HG02763 (cell line): ENCODE measurements around the gene WIPF1.

Experiments used
- ATAC-seq: cut with Tn5 transposase; IDR thresholded peaks from one replicate; pipeline ENCODE4 v1.9.1; 2021; ENCODE audit warnings: mild to moderate bottlenecking, moderate library complexity; ENCODE audit not compliant: unreplicated experiment

WIPF1 gene

GRCh38 chr2:174546519-174547506 is 50.8 kb downstream of the WIPF1 start:
- ATAC-seq: no peak

GRCh38 chr2:174545240-174545639 is 52.4 kb downstream of the WIPF1 start:
- no peak for ATAC-seq

GRCh38 chr2:174544802-174545201 is 52.8 kb downstream of the WIPF1 start:
- ATAC-seq: no peak

- ATAC-seq: no peak
Measured at GRCh38 chr2:174544156-174544555, 53.4 kb downstream of the WIPF1 start.

GRCh38 chr2:174540893-174541292 is 56.7 kb downstream of the WIPF1 start:
- no peak for ATAC-seq

DNA sequence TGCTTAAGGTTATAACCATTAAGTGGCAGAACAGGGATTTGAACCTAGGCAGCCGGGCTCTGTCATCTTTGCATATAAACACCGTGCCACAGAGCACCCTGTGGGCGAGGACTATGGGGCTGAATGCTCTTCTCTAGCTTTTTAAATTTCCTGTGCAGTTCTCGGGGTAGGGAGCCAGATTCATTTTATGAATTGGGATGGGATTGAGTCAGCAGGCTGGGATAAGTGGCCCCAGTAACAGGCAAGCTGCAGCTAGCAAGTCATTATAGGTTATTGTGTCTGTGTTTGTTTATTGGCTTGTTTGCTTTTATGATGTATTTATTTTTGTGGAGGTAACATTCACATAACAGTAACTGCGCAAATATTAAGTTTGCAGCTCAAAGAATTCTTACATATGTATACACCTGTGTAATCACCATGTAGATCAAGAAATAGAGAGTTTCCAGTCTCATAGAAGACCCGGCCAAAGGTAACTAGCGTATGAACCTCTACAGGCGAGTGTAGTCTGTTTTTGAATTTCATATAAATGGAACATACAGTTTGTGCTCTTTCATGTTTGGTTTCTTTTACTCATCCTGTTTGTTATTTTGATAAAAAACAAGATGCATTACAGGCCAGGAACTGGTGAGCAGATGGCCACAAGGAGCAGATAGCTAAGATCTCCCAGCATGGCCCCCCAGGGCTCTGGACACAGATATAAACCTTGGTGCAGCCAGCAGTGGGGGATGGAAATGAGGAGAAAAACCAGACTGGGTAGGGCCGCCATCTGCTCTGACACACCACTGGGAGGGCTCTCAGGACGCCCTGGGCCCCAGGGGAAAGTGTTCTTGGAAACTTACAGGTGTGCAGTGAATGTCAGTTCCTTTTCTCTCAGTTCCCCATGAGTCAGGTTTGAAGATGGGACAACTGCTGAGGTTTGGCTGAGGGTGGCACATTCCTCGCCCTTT is 61.6 kb downstream of the WIPF1 start:
- no peak for ATAC-seq

DNA sequence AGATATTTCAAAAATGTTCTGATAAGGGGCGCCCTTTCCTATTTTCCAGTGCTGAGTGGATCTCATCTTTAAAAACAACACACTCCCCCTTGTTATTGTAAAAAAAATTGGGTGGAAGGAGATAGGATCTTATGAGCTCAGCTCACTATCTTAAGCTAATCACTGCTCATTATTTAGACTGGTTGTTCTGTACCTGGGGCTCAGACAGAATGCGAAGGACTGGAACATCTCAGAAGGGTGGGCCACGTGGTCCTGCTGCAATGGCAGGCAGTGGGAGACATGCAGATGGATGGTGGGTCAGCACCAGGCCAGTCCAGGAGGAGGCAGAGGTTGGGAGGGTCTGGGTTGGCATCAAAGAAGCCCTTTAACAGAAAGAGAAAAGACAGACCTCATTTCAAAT is 62.5 kb downstream of the WIPF1 start:
- ATAC-seq: no peak

DNA sequence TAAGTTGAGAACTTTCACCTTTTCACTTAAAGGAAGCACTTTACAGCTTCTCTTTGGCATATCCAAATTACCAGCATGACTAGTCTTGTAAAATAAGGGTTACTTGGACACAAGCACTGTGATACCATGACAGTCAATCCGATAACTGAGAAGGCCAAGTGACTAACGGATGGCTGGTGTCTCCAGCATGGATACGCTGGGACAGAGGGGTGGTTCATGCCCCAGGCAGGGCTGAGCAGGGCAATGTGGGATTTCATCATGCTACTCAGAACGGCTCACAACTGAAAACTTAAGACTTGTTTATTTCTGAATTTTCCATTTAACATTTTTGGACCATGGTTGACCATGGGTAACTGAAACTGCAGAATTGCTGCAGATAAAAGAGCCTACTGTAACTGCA is 67.7 kb downstream of the WIPF1 start:
- ATAC-seq: no peak

- no peak for ATAC-seq
Measured at GRCh38 chr2:174527959-174528358, 69.6 kb downstream of the WIPF1 start.

GRCh38 chr2:174527101-174527721 is 70.4 kb downstream of the WIPF1 start:
- ATAC-seq: no peak

DNA sequence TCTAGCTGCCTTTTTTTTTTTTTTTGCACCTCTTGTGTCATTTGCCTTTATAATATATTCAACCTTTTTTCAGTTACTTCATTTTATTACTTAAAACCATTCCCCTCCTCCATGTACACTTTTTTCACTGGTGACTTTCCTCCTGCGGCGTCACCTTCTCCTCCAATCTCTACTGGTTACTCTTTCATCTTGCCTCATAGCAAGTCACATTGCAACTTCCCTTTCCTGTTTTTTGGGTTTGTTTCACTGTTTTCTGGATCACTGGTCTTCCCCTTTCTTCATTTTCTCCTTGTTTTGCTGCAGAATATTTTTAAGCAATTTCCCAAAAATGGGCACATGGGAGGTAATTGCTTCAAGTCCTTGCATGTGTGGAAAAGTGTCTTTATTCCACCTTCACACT is 73.1 kb downstream of the WIPF1 start:
- ATAC-seq: no peak

DNA sequence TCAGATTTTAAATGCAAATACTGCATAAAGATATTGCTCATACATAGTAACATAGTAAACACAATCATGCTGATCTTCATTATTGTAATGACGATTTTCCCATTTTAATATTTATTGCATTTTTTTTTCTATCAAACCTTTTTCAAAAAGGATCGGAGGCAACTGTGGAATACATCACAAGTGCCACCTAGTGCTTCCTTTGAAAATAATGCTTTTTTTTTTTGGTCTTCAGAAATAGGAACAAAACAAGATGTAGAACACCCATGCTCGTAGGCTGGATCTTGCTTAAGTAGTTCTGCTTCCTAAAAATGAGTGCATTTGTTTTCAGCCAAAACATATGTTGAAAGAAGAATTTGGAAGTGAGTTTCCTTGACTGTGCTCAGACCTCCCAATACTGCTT is 75.1 kb downstream of the WIPF1 start:
- ATAC-seq: no peak

- ATAC-seq: no peak
Measured at GRCh38 chr2:174518395-174518794, 79.2 kb downstream of the WIPF1 start.

DNA sequence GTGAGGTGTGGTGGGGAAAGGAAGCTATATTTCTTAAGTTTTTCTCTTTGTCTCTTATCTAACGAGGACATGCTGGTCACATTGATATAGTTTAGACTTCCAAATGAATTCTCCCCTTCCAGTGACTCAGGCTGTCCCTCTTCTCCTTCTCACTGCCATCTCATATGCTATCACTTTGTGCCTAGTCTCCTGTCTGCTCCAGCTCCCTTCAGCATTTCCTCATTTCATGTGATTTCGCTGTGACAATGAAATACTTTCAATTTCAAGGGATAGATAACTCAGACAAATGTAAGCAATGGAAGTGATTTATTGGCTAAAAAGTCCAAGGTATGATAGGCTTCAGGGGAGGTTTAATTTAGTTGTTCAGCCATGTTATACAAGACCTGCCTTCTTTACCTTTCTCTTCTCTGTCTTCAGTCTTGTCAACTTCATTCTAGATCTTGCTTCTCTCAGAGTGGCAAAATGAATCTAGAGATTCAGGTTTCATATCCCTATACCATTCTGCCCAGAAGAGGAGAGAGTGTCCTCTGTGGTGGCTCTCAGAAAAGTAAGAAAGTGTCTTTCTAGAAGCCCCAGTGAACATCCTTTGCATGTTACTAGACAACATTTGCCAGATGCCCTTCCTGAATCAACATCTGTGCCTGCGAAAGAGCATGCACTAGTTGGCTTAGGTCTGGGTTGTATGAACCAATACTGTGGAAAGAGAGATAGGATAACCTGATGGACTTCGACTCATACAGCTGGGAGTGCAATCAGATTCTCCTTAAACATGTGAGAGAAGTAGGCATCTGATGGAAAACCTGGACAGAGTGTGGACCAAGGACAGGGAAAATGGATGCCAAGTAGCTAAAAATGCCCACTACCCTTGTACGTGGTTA is 80.9 kb downstream of the WIPF1 start:
- no peak for ATAC-seq

DNA sequence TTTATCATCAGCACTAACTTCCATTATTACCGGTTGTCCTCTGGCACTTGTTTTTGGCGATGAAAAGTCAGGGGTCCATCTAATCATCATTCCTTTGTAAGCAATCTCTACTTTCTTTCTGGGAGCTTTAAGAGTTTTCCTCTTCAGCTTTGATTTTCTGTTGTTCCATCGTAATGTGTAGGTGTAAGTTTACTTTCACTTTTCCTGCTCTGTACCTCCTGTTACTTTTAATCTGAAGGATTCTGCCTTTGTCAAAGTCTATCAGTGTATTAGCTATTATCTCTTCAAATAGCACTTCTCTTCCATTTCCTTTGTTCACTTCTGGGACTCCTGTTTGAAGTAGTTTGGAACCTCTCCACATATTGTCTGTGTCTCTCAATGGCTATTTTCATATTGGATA is 85.3 kb downstream of the WIPF1 start:
- no peak for ATAC-seq

- no peak for ATAC-seq
Measured at GRCh38 chr2:174511580-174512260, 85.9 kb downstream of the WIPF1 start.

DNA sequence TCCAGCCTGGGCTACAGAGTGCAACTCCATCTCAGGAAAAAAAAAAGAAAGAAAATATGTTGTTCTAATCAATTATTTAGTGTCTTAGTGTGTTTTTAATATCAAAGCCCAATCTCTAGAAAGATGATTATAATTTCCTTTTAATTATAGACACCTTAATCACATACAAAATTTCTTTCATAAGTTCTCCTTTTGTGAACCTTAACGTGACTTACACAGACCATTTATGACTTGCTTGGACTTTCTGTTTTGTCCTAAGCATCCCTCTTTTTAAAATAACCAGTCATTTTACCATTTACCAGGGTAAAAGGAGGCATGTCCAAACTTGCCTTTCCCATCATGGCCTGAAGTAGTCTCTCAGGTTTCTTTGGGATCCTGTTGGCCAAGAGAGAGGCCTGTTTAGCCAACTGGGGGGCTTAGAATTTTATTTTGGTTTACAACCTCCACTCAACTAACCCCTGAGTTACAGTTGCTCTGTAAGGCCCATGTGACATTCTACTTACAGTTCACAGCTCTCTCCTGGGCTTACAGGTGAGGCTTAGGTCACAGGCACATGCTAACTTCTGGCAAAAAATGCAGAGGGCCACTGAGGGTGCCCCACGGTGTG is 86.9 kb downstream of the WIPF1 start:
- ATAC-seq: no peak
